22Rv1 (cell line): ENCODE data around the gene CDKN1B.

ENCODE experiments used
- ZFX ChIP-seq: fragments of 450-650 bp; IDR thresholded peaks from 2 replicates; pipeline ENCODE4 v1.6.1; 2017; ENCODE audit warnings: antibody characterized with exemption, borderline replicate concordance
- TF ChIP-seq, protein P1 (sequence below): fragments of 450-650 bp; IDR thresholded peaks from 2 replicates; pipeline ENCODE4 v1.5.1; 2017; ENCODE audit warnings: mild to moderate bottlenecking

DNA sequence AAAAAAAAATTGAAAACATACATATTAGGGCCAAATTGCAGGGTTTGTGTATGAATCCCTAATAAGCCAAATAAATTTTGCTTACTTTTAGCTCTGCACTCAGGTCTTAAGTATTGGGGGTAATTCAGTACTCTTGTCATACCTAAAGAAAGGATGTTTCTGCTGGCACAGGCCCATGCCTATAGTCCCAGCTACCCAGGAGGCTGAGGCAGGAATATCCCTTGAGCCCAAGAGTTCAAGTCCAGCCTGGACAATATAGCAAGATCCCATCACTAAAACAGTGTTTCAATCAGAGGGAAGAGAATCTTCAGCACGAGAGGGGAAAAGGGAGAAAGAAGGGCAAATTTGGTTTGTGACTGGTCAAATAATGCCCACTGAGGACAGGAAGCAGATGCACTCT is 17.8 kb upstream of the CDKN1B start:
- TF ChIP-seq, protein P1, sequence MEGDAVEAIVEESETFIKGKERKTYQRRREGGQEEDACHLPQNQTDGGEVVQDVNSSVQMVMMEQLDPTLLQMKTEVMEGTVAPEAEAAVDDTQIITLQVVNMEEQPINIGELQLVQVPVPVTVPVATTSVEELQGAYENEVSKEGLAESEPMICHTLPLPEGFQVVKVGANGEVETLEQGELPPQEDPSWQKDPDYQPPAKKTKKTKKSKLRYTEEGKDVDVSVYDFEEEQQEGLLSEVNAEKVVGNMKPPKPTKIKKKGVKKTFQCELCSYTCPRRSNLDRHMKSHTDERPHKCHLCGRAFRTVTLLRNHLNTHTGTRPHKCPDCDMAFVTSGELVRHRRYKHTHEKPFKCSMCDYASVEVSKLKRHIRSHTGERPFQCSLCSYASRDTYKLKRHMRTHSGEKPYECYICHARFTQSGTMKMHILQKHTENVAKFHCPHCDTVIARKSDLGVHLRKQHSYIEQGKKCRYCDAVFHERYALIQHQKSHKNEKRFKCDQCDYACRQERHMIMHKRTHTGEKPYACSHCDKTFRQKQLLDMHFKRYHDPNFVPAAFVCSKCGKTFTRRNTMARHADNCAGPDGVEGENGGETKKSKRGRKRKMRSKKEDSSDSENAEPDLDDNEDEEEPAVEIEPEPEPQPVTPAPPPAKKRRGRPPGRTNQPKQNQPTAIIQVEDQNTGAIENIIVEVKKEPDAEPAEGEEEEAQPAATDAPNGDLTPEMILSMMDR = no peak
- TF ChIP-seq ZFX = no peak
